Measurements from ENCODE around the gene RALGAPA1. TPM values are rescaled to one million over a fixed set of nuclear protein-coding genes. Genes with fewer than 3 reads are reported as not detected.
"Not testable (repeated sequence)": the region's sequence is repeated elsewhere in the genome, so short reads cannot be mapped to it uniquely, and the experiment has no call there.

Gene RALGAPA1
- total RNA-seq, 3 donors from 2014 or later (not counting 1 experiment from before 2014, with no cell fraction given), result 66.5 to 101 (median 90.7) TPM

GRCh38 chr14:35847636-35848035 is 38.5 kb upstream of the RALGAPA1 start:
- DNase-seq (no peak), ATAC-seq (no peak)
- peaks cover 19% of the 10 kb centered on the region for H3K36me3 Mint-ChIP-seq
- H3K4me3 Mint-ChIP-seq, result no peak overlapping the region
- TF ChIP-seq CTCF (IDR thresholded peaks at IDR 0.05), result no peak
- H3K9me3 Mint-ChIP-seq, result peaks cover 3 to 4% of the 10 kb centered on the region in 2 donors
- no peaks in the 10 kb centered on the region for H3K27me3 ChIP-seq (ENCODE audit: control insufficient read depth, insufficient read depth, low read length)
- WGBS (ENCODE audit: insufficient coverage), result 100% methylated on average over 1 of the region's 2 CpGs
- no peaks in the 10 kb centered on the region for H3K4me1 ChIP-seq (ENCODE audit: control insufficient read depth, insufficient read depth, low read length)
- no peaks in the 10 kb centered on the region for H3K27me3 Mint-ChIP-seq (ENCODE audit: low read depth in 2 of 2)
- H3K36me3 ChIP-seq (ENCODE audit: control insufficient read depth, insufficient read depth, low read length), result peaks cover 2% of the 10 kb centered on the region
- no peak overlapping the region for H3K27ac ChIP-seq (ENCODE audit: low read length)
- intact Hi-C loops (cut with micrococcal nuclease), result no loop called here
- H3K9me3 ChIP-seq (ENCODE audit: control insufficient read depth, insufficient read depth, low read length), result no peaks in the 10 kb centered on the region
- H3K4me1 Mint-ChIP-seq, result peaks cover 0 to 12% of the 10 kb centered on the region in 2 donors
- H3K4me3 ChIP-seq (ENCODE audit: low read length), result no peak overlapping the region
- H3K27ac Mint-ChIP-seq, result peak overlapping the region in 1 of 2 donors; percentile 31

DNA sequence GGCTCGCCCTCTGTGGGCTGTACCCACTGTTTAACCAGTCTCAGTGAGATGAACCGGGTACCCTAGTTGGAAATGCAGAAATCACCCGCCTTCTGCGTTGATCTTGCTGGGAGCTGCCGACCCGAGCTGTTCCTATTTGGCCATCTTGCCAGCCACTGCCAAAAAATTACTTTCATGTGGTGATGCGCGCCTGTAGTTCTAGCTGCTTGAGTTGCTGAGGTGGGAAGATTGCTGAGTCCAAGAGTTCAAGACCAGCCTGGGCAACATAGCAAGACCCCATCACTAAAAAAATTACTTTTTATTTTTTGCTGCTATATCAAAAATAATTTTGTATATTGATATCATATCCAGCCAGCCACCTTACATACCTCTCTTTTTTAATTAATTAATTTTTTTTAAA is 35.4 kb upstream of the RALGAPA1 start:
- ATAC-seq (no peak), DNase-seq (no peak)
- Histone ChIP-seq H3K9me3 (ENCODE audit: control insufficient read depth, insufficient read depth, low read length) (no peaks in the 10 kb centered on the region), H3K4me3 (ENCODE audit: low read length) (no peak overlapping the region), H3K4me1 (ENCODE audit: control insufficient read depth, insufficient read depth, low read length) (no peaks in the 10 kb centered on the region), H3K27ac (ENCODE audit: low read length) (no peak overlapping the region), H3K27me3 (ENCODE audit: control insufficient read depth, insufficient read depth, low read length) (no peaks in the 10 kb centered on the region), H3K36me3 (ENCODE audit: control insufficient read depth, insufficient read depth, low read length) (peaks cover 2% of the 10 kb centered on the region)
- Mint-ChIP-seq H3K4me1 (peaks cover 0 to 12% of the 10 kb centered on the region in 2 donors), H3K4me3 (no peak overlapping the region), H3K27ac (no peak overlapping the region), H3K9me3 (peaks cover 9 to 13% of the 10 kb centered on the region in 2 donors), H3K36me3 (peaks cover 26% of the 10 kb centered on the region), H3K27me3 (ENCODE audit: low read depth in 2 of 2) (no peaks in the 10 kb centered on the region)
- no peak for TF ChIP-seq CTCF (IDR thresholded peaks at IDR 0.05)
- WGBS (ENCODE audit: insufficient coverage), result 98% methylated on average over 6 of the region's 8 CpGs
- intact Hi-C loops (cut with micrococcal nuclease), result no loop called here

GRCh38 chr14:35842245-35842644 is 33.1 kb upstream of the RALGAPA1 start:
- Mint-ChIP-seq H3K9me3 (peaks cover 9 to 13% of the 10 kb centered on the region in 2 donors), H3K4me1 (peaks cover 0 to 12% of the 10 kb centered on the region in 2 donors), H3K36me3 (peaks cover 34% of the 10 kb centered on the region)
- H3K27ac ChIP-seq (ENCODE audit: low read length); H3K4me1 ChIP-seq (ENCODE audit: control insufficient read depth, insufficient read depth, low read length); H3K27me3 Mint-ChIP-seq (ENCODE audit: low read depth in 2 of 2); H3K9me3 ChIP-seq (ENCODE audit: control insufficient read depth, insufficient read depth, low read length); intact Hi-C loops (cut with micrococcal nuclease); H3K27ac Mint-ChIP-seq; H3K36me3 ChIP-seq (ENCODE audit: control insufficient read depth, insufficient read depth, low read length); ATAC-seq; H3K4me3 ChIP-seq (ENCODE audit: low read length); H3K4me3 Mint-ChIP-seq; H3K27me3 ChIP-seq (ENCODE audit: control insufficient read depth, insufficient read depth, low read length); DNase-seq: not testable (repeated sequence)
- 100% methylated on average over 1 of the region's 2 CpGs for whole genome bisulfite sequencing (ENCODE audit: insufficient coverage)

- H3K4me1 ChIP-seq (ENCODE audit: control insufficient read depth, insufficient read depth, low read length); ATAC-seq; intact Hi-C loops (cut with micrococcal nuclease); H3K27me3 Mint-ChIP-seq (ENCODE audit: low read depth in 2 of 2); H3K4me3 ChIP-seq (ENCODE audit: low read length); H3K9me3 ChIP-seq (ENCODE audit: control insufficient read depth, insufficient read depth, low read length); H3K27ac Mint-ChIP-seq; H3K27ac ChIP-seq (ENCODE audit: low read length); DNase-seq; H3K36me3 ChIP-seq (ENCODE audit: control insufficient read depth, insufficient read depth, low read length); H3K27me3 ChIP-seq (ENCODE audit: control insufficient read depth, insufficient read depth, low read length); H3K4me3 Mint-ChIP-seq: not testable (repeated sequence)
- Mint-ChIP-seq H3K36me3 (peaks cover 34% of the 10 kb centered on the region), H3K9me3 (peaks cover 9 to 13% of the 10 kb centered on the region in 2 donors), H3K4me1 (peaks cover 0 to 11% of the 10 kb centered on the region in 2 donors)
- WGBS (ENCODE audit: insufficient coverage), result 92% methylated on average over 2 of the region's 2 CpGs
These were observed 32.6 kb upstream of the RALGAPA1 start for GRCh38 chr14:35841704-35842103.

All from natural killer cell (primary cell).